NOMO-1 treated with dmso at 0.1 percent for 144 hours (cell line): Measurements from ENCODE around the gene LRRC27.

Experiments
- DNase-seq: peaks from one replicate; lab custom pipeline; 2025; ENCODE audit not compliant: unreplicated experiment; lab: John Stamatoyannopoulos, UW

Gene LRRC27

GRCh38 chr10:132412316-132413192 is 80.6 kb downstream of the LRRC27 start:
- no peak for DNase-seq

- DNase-seq, result no peak
Measured at GRCh38 chr10:132413226-132414205, 81.5 kb downstream of the LRRC27 start.

- no peak for DNase-seq
Measured at GRCh38 chr10:132414402-132415016, 82.5 kb downstream of the LRRC27 start.

DNA sequence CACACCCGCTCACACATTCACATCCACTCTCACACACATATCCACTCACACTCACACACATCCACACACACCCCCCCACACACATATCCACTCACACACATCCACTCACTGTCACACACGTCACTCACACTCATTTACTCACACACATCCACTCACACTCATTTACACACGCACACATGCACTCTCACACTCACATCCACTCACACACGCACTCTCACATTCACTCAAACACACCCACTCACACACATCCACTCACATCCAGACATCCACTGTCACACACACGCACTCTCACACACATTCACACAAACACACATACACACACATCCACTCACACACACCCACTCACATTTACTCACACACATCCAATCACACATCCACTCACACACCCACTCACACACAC is 83.3 kb downstream of the LRRC27 start:
- DNase-seq, result no peak

DNA sequence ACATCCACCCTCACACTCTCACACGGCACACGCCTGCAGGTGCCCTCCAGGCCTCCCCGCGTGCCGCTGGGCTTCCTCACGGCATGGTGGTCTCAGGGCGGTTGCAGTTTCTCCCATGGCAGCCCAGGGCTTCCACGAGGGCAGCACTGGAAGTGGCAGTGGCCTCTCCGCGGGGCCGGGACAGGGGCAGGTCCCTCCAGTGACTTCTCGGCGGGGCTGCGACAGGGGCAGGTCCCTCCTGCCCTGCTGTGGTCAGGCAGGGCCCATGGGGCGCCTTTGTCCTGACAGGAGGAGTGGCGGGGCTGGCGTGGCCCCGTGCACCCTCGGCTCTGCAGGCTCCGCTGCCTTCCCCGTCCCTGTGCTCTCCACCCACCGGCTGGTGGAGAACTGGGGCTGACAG is 84.0 kb downstream of the LRRC27 start:
- DNase-seq, result no peak

DNA sequence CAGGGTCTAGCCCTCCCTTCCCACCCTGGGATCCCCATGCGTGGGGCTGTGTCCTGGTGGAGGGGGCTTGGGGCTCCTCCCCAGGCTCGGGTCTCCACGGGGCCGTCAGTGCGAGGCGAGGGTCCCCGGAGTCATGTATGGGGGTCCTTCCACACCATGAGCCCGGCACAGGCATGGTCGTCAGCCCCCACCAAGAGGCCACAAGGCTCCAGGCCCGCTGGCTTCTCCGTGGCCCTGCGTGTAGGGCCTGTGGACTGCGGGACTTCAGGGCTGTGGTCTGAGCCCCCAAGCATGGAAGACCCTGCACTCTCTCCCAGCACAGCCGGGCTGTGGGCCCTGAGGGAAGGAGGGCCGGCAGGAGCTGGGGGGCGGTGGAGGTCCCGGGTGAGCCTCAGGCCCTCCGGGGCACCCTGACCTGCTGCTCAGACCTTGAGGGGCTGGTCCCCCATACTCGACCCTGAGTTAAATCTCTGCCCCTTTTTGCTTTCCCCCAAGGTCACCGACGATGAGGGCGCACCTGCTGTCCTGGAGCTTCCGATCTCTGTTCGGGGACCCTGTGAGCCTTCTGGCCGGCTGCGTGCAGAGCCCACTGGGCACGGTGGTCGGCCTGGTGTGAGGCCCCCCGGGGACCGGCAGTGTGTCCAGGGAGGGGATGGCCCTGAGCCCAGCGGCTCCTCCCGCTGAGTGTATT is 84.7 kb downstream of the LRRC27 start:
- DNase-seq, result no peak

DNA sequence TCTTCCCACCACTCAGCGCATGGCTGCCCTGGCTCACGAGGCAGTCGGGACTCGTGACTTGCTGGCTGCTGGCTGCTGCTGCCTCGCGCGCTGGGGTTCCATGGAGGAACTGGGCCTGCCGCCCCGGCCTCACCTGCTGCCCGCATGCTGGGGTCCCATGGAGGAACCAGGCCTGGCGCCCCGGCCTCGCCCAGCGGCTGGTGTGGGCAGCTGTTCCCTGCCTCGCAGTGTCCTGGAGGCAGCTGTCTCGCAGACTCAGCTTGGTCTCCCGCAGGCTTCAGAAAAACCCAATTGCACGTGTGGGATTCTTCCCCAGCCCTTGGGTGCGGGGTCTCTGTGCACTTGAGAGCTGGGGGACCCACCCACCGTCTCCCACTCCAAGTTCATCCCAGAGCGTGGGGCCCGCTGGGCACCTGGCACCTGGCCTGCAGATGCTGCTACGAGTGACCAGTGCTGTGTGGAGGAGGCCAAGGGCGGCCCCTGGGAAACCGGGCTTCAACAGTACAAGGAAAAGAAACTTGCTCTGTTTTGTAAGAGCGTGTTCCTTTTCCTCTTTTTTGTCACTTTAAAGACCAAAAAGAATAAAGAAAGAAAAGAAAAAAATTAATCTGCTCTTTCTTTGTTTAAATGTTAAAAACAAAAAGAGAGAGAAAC is 85.4 kb downstream of the LRRC27 start:
- DNase-seq, result no peak

DNA sequence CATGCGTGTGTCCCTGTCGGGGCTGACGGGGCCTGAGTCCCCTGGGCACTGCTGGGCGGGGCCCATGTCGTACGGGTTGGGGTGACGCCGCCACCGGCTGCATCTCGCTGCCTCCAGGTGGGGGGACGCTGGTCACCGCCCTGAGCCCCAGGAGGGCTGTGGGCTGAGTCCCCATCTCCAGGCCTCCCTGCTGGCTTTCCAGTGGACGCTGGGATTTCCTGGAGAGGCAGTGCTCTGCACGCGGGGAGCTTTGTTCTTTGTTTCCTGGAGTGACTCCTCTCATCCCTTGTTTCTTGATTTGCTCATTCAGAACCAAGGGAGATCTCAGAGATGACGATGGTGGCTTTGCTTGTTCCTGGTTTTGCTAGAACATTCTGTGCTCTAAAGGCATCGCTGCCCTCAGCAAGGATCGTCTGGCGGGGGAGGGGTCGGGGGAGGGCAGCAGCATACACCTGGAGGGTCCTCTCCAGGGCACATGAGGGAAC is 86.0 kb downstream of the LRRC27 start:
- DNase-seq, result no peak

DNA sequence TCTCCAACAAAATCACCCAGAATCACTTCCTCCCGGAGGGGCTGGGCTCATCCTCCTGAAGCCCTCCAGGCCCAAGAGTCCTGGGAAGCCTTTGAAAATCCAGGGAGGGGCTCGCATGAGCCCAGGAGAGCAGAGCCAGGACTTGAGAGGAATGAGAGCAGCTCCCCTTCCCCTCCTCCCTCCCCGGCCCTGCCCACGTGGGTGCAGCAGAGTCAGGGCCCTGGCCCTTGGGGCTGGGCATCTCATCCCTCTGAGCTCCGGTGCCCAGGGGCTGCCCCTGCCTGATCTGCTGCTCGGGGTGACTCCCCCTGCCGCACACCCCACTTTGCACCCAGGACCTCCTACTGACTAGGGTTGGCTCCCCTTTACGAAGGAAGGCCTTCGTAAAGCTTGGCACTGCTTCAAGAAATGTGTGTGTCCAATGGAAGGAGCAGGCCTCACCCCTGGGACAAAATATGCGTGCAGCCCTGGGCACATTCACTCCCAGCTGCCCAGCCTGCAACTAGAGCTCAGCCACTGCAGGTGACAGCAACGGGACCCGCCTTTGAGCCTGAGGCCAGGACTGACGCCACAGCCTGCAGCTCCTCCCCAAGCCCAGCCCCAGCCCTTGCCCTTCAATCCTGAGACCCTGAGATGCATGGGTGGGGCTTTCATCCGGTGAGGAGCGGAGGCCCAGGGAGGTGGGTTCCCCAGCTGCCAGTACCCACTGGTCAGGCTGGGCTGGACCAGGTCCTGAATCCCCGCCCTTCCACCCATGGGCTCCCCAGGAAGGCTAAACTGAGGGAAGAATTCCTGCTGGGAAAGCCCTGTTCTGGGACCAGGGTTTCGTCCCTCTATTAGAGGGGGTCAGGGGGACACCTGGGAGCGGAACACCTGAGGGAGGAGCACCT is 86.8 kb downstream of the LRRC27 start:
- DNase-seq, result peak; percentile 55

GRCh38 chr10:132419538-132420468 is 87.8 kb downstream of the LRRC27 start:
- DNase-seq, result no peak

DNA sequence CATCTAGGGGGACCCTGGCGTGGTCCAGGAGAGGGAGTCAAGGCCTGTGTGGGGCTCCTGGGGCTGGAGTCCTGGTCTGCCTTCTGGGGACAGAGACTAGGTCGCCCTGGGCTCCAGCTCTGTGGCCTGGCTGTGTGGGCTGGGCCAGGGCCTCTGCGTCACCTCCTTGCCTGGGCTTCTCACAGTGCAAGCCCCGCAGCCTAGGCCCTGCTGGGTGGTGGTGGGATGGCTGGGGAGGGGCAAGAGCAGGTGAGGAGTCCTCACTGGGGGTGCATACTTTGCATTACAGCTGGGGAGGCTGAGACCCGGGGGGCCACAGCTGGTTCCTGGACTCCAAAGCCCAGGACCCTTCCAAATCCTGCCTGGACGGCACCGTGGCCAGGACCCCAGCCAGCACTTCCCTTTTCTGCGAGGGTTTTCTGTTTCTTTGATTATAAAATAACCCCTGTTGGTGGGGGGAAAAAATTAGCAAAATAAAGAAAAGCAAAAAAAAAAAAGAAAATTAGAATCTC is 88.5 kb downstream of the LRRC27 start:
- peak; percentile 63 for DNase-seq

DNA sequence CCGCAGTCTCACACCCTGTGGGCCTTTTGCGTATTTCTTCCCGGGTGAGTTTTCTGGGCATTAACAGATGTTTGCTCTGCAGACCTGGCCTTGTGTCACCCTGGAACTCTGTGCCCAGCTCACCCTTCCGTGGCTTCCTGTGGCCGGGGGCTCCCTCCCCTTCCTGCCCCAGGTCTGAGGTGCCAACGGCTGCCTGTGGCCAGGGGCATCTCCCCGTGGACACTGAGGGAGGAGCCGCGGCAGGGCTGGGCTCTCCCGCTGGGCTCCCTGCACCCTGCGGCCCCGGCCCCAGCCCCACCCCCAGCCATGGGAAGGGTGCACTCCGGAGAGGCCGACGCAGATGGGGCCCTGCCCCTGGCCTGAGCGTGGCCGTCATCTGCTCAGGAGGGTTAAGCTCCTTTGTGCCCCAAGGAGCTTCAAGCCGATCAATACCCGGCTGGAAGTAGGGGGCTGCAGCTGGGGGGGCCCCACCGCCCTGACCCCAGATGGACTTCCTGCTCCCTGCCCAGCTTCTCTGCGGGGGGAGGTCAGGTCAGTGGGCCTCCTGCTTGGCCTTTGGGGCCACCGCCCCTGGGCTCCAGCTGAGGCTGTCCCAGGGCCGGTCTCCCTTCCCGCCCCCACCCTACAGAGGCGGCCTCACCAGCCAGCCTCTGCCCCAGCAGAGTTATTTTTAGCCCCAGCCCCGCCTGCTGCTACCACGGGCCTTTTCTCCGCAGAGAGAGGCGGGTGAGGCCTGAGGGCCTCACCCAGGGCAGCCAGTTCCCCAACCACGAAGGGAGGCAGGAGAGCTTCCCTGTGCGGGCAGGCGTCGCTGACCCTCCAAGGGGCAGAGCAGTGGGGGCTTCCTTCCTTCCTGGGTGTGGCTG is 89.2 kb downstream of the LRRC27 start:
- DNase-seq, result peak; percentile 88

DNA sequence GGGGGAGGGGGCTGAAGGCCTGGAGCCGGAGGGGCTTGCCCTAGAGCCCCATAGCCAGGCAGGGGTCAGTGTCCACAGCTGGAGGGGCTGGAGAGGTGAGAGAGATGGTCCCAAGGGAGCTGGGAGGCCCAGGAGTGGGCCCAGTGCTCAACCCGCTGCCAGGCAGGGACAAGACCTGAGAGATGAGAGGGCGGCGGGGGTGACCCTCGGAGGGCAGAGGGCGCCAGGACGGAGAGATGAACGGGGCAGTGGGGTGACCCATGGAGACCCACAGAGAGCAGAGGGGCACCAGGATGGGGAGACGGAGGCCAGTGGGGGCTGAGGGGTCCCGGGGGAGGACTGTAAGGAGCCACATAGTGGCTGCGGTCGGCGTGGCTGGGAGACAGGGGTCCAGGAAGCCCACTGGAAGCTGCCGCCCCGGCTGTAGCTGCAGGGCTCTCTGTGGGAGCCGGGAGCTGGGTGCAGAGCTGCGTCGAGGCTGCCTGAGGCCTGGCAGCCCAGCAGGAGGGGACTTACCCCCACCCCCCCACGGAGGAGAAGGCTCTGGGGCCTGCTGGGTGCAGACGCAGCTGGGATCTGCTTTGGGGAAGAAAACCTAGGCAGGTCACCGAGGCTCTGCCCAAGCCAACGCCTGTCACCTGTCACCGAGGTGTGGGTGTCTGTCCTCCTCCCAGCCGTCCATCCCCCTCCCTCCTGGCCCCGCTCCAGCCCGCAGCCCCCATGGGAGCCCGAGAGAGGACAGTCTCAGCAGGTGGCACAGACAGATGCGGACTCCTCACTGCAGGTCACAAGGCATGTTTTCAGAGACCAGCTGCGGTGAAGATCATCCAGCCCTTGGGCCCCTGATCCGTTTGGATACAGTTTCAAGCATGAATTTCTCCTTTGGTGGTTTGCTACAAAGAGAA is 90.1 kb downstream of the LRRC27 start:
- DNase-seq, result no peak

DNA sequence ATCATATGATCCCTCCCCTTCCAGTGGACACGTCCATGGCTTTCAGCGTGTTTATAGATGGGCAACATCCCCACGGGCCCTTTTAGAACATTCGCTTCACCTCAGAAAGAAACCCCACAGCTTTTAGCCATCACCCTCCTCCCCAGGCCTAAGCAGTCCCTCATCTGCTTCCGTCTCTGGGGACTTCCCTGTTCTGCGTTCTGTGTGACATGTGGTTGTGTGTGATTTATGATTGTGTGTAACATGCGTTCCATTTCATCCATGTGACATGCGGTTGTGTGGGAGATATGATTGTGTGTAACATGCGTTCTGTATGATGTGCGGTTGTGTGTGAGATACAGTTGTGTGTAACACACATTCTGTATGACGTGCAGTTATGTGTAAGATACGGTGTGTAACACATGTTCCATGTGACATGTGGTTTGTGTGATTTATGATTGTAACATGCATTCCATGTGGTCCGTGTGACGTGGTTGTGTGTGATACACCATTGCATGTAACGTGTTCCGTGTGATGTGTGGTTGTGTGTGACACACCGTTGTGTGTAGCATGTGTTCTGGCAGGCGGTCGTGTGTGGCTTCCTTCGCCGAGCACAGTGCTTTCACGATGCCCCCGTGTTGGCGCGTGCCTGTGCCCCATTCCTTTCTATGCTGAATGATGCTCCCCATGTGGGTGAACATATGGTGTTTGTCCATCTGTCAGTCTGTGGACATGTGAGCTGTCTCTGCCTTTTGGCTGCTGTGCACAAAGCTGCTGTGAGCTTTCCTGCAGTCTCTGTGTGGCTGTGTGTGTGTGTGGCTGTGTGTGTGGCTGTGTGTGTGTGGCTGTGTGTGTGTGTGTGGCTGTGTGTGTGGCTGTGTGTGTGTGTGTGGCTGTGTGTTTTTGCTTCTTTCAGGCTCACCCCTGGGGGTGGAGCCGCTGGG is 91.2 kb downstream of the LRRC27 start:
- DNase-seq, result peak; percentile 91
